ENCODE data around the gene SLC6A1.

SLC6A1 gene

GRCh38 chr3:10988991-10989484 lies 3.5 kb upstream of the SLC6A1 start:
- Histone ChIP-seq H4K20me1 (ENCODE audit: insufficient read depth, low read length) (no peaks in the 10 kb centered on the region), H3K36me3 (replicated peaks; ENCODE audit: insufficient read depth, low read length) (no peaks in the 10 kb centered on the region), H3K9ac (ENCODE audit: low read length) (no peak overlapping the region), H3F3A (ENCODE audit: insufficient read depth, low read length) (no peaks in the 10 kb centered on the region), H3K27me3 (replicated peaks; ENCODE audit: insufficient read depth, low read length) (peaks cover 24% of the 10 kb centered on the region), H3K9me2 (replicated peaks; ENCODE audit: insufficient read depth, low read length) (no peaks in the 10 kb centered on the region), H3K4me3 (ENCODE audit: low read length) (no peak overlapping the region), H3K4me2 (ENCODE audit: low read depth, low read length) (no peak overlapping the region), H3K79me2 (ENCODE audit: low read length) (no peaks in the 10 kb centered on the region), H2AFZ (ENCODE audit: low read length) (no peak overlapping the region), H3K9me3 (replicated peaks; ENCODE audit: insufficient read depth, low read length) (no peaks in the 10 kb centered on the region), H3K4me1 (ENCODE audit: low read length) (no peaks in the 10 kb centered on the region), H3K27ac (ENCODE audit: low read length) (no peak overlapping the region)
- DNase-seq = no peak
- TF ChIP-seq CTCF (IDR thresholded peaks at IDR 0.05; ENCODE audit: low read length) = no peak
- no peak for TF ChIP-seq EZH2 (optimal IDR thresholded peaks at IDR 0.05; ENCODE audit: low read depth, low read length)
- no peak for TF ChIP-seq EZH2phosphoT487 (IDR thresholded peaks at IDR 0.05; ENCODE audit: low read length)

GRCh38 chr3:10992943-10993728 lies 588 bp downstream of the SLC6A1 start:
- H3K27ac ChIP-seq (ENCODE audit: low read length) = no peak overlapping the region
- no peaks in the 10 kb centered on the region for H3K79me2 ChIP-seq (ENCODE audit: low read length)
- TF ChIP-seq EZH2 (optimal IDR thresholded peaks at IDR 0.05; ENCODE audit: low read depth, low read length) (no peak), CTCF (IDR thresholded peaks at IDR 0.05; ENCODE audit: low read length) (no peak), EZH2phosphoT487 (IDR thresholded peaks at IDR 0.05; ENCODE audit: low read length) (no peak)
- H4K20me1 ChIP-seq (ENCODE audit: insufficient read depth, low read length) = no peaks in the 10 kb centered on the region
- no peaks in the 10 kb centered on the region for H3K4me1 ChIP-seq (ENCODE audit: low read length)
- no peak overlapping the region for H3K9ac ChIP-seq (ENCODE audit: low read length)
- H3K4me2 ChIP-seq (ENCODE audit: low read depth, low read length) = no peak overlapping the region
- H3K4me3 ChIP-seq (ENCODE audit: low read length) = no peak overlapping the region
- H3F3A ChIP-seq (ENCODE audit: insufficient read depth, low read length) = no peaks in the 10 kb centered on the region
- H3K27me3 ChIP-seq (replicated peaks; ENCODE audit: insufficient read depth, low read length) = peaks cover 42% of the 10 kb centered on the region
- no peak overlapping the region for H2AFZ ChIP-seq (ENCODE audit: low read length)
- H3K36me3 ChIP-seq (replicated peaks; ENCODE audit: insufficient read depth, low read length) = no peaks in the 10 kb centered on the region
- H3K9me3 ChIP-seq (replicated peaks; ENCODE audit: insufficient read depth, low read length) = no peaks in the 10 kb centered on the region
- no peaks in the 10 kb centered on the region for H3K9me2 ChIP-seq (replicated peaks; ENCODE audit: insufficient read depth, low read length)
- DNase-seq = no peak

- Histone ChIP-seq H3F3A (ENCODE audit: insufficient read depth, low read length) (no peaks in the 10 kb centered on the region), H3K4me1 (ENCODE audit: low read length) (no peaks in the 10 kb centered on the region), H3K27ac (ENCODE audit: low read length) (no peak overlapping the region), H4K20me1 (ENCODE audit: insufficient read depth, low read length) (no peaks in the 10 kb centered on the region), H3K9me2 (replicated peaks; ENCODE audit: insufficient read depth, low read length) (no peaks in the 10 kb centered on the region), H3K9me3 (replicated peaks; ENCODE audit: insufficient read depth, low read length) (no peaks in the 10 kb centered on the region), H3K36me3 (replicated peaks; ENCODE audit: insufficient read depth, low read length) (no peaks in the 10 kb centered on the region), H3K9ac (ENCODE audit: low read length) (no peak overlapping the region), H3K27me3 (replicated peaks; ENCODE audit: insufficient read depth, low read length) (peaks cover 48% of the 10 kb centered on the region), H2AFZ (ENCODE audit: low read length) (no peak overlapping the region), H3K4me2 (ENCODE audit: low read depth, low read length) (no peak overlapping the region), H3K4me3 (ENCODE audit: low read length) (no peak overlapping the region), H3K79me2 (ENCODE audit: low read length) (no peaks in the 10 kb centered on the region)
- no peak for DNase-seq
- TF ChIP-seq EZH2phosphoT487 (IDR thresholded peaks at IDR 0.05; ENCODE audit: low read length) (no peak), EZH2 (optimal IDR thresholded peaks at IDR 0.05; ENCODE audit: low read depth, low read length) (no peak), CTCF (IDR thresholded peaks at IDR 0.05; ENCODE audit: low read length) (no peak)
Observed at GRCh38 chr3:10993729-10994065, 1.1 kb downstream of the SLC6A1 start.
